H1 (cell line): ENCODE measurements around the gene IYD. TPM values are rescaled to one million over a fixed set of nuclear protein-coding genes. Genes with fewer than 3 reads are reported as not detected.

ENCODE experiments used
- CTCF ChIA-PET: fragments of 300-600 bp; sonication (Branson Sonifier 250); formaldehyde crosslinking; loops from one replicate; lab custom pipeline; 2021; ENCODE audit not compliant: partially characterized antibody; lab: Charles Lee
- POLR2A ChIA-PET: fragments of 300-600 bp; sonication (Branson Sonifier 250); formaldehyde crosslinking; loops from one replicate; lab custom pipeline; 2021; ENCODE audit warnings: inconsistent platforms; ENCODE audit not compliant: partially characterized antibody; lab: Charles Lee
- DNase-seq, 2 experiments: peaks; one replicate each; pipeline versions ENCODE4 v3.0.0 to v3.0.0-alpha.2; 2010 to 2022; ENCODE audit warnings: low spot score in 2 of 2, low read depth in 1 of 2, mixed read lengths in 1 of 2
- FAIRE-seq: peaks from 2 replicates; lab custom pipeline; 2011; peaks lifted over from hg19 to GRCh38; lab: Jason Lieb, UNC
- H2AFZ ChIP-seq: 2 replicates; pipeline ENCODE4 v1.8.1; 2012; ENCODE audit warnings: low read length, inconsistent platforms
- H2AK5ac ChIP-seq: 2 replicates; pipeline ENCODE4 v1.6.1; 2013; ENCODE audit warnings: low read depth, low read length
- H2BK120ac ChIP-seq: replicated peaks from 2 replicates; pipeline ENCODE3; 2013; ENCODE audit warnings: low read depth, low read length, inconsistent platforms
- H2BK12ac ChIP-seq: 2 replicates; pipeline ENCODE4 v1.6.1; 2013; ENCODE audit warnings: low read depth, low read length
- H2BK15ac ChIP-seq: 2 replicates; pipeline ENCODE4 v1.6.1; 2013; ENCODE audit warnings: low read length
- H2BK20ac ChIP-seq: 2 replicates; pipeline ENCODE4 v1.6.1; 2013; ENCODE audit warnings: low read length
- H2BK5ac ChIP-seq: 2 replicates; pipeline ENCODE4 v1.6.1; 2013; ENCODE audit warnings: low read depth, low read length
- H3K14ac ChIP-seq: 2 replicates; pipeline ENCODE4 v1.6.1; 2013; ENCODE audit warnings: inconsistent platforms; ENCODE audit not compliant: insufficient read length
- H3K18ac ChIP-seq: 2 replicates; pipeline ENCODE4 v1.6.1; 2013; ENCODE audit warnings: low read length; ENCODE audit errors: extremely low read depth
- H3K23ac ChIP-seq: 2 replicates; pipeline ENCODE4 v1.6.1; 2013; ENCODE audit warnings: inconsistent platforms; ENCODE audit not compliant: insufficient read length
- H3K23me2 ChIP-seq: 2 replicates; pipeline ENCODE4 v1.6.1; 2013; ENCODE audit warnings: low read depth, low read length
- H3K27ac ChIP-seq: 2 replicates; pipeline ENCODE4 v1.6.1; 2011; ENCODE audit warnings: low read depth, low read length, inconsistent platforms
- H3K27me3 ChIP-seq, 4 experiments: replicated peaks in 1 of 4; 1 replicate in 1 of 4; 2 replicates in 3 of 4; pipeline versions ENCODE4 v1.6.1 to v1.8.1; 2011 to 2013; ENCODE audit warnings: low read length in 3 of 4, mild to moderate bottlenecking in 3 of 4, inconsistent platforms in 2 of 4, mixed read lengths in 2 of 4, moderate library complexity in 1 of 4; ENCODE audit not compliant: control insufficient read depth in 3 of 4, insufficient read depth in 3 of 4; ENCODE audit errors: extremely low read depth in 1 of 4
- H3K36me3 ChIP-seq, 4 experiments: 2 replicates each; pipeline versions ENCODE4 v1.6.1 to v1.8.1; 2011 to 2013; ENCODE audit warnings: mild to moderate bottlenecking in 4 of 4, low read length in 3 of 4, moderate library complexity in 2 of 4, control low read depth in 1 of 4, inconsistent platforms in 1 of 4; ENCODE audit not compliant: insufficient read depth in 4 of 4, control insufficient read depth in 2 of 4
- H3K4ac ChIP-seq: replicated peaks from 2 replicates; pipeline ENCODE3; 2013; ENCODE audit warnings: low read length, low read depth, mixed read lengths, inconsistent platforms; ENCODE audit not compliant: insufficient read length
- H3K4me1 ChIP-seq, 4 experiments: replicated peaks in 1 of 4; 1 replicate in 1 of 4; 2 replicates in 3 of 4; pipeline versions ENCODE4 v1.6.1 to v1.8.1; 2011 to 2013; ENCODE audit warnings: low read length in 3 of 4, inconsistent platforms in 2 of 4, mixed read lengths in 1 of 4; ENCODE audit not compliant: insufficient read depth in 4 of 4, control insufficient read depth in 3 of 4
- H3K4me2 ChIP-seq, 2 experiments: 2 replicates each; pipeline versions ENCODE4 v1.6.1 to v1.8.1; 2011 to 2013; ENCODE audit warnings: low read depth in 2 of 2, low read length in 2 of 2, control low read depth in 1 of 2, inconsistent platforms in 1 of 2, mild to moderate bottlenecking in 1 of 2; ENCODE audit not compliant: insufficient read depth in 1 of 2
- H3K4me3 ChIP-seq, 4 experiments: fragments of 200-600, 300-600 bp in 1 of 4; sonication (generic), shearing (Covaris generic), sonication (Bioruptor Twin) in 1 of 4; 2 replicates each; pipeline versions ENCODE4 v1.5.1 to v1.8.1; 2011 to 2016; ENCODE audit warnings: low read length in 4 of 4, low read depth in 3 of 4, control low read depth in 2 of 4, inconsistent platforms in 2 of 4, mild to moderate bottlenecking in 2 of 4, mixed read lengths in 1 of 4, moderate library complexity in 1 of 4; ENCODE audit not compliant: insufficient read depth in 2 of 4; ENCODE audit errors: extremely low read depth in 1 of 4
- H3K56ac ChIP-seq: replicated peaks from 2 replicates; pipeline ENCODE3; 2013; ENCODE audit warnings: low read depth, mild to moderate bottlenecking, mixed read lengths, low read length, inconsistent platforms; ENCODE audit not compliant: insufficient read length
- H3K79me1 ChIP-seq: 2 replicates; pipeline ENCODE4 v1.6.1; 2013; ENCODE audit warnings: low read depth, low read length, control low read depth
- H3K79me2 ChIP-seq, 2 experiments: 2 replicates each; pipeline versions ENCODE4 v1.6.1 to v1.8.1; 2012 to 2013; ENCODE audit warnings: low read length in 2 of 2, mild to moderate bottlenecking in 2 of 2, inconsistent platforms in 1 of 2; ENCODE audit not compliant: insufficient read depth in 2 of 2, control insufficient read depth in 1 of 2
- H3K9ac ChIP-seq, 4 experiments: replicated peaks in 1 of 4; 1 replicate in 1 of 4; 2 replicates in 3 of 4; pipeline versions ENCODE4 v1.6.1 to v1.8.1; 2011 to 2013; ENCODE audit warnings: low read depth in 3 of 4, low read length in 3 of 4, control low read depth in 2 of 4, mild to moderate bottlenecking in 2 of 4, moderate library complexity in 2 of 4, inconsistent platforms in 1 of 4; ENCODE audit errors: extremely low read depth in 1 of 4
- H3K9me3 ChIP-seq, 2 experiments: 2 replicates each; pipeline versions ENCODE4 v1.6.1 to v1.8.1; 2012 to 2013; ENCODE audit warnings: mild to moderate bottlenecking in 2 of 2, moderate library complexity in 2 of 2, control low read depth in 1 of 2, inconsistent platforms in 1 of 2, low read depth in 1 of 2, low read length in 1 of 2, mixed read lengths in 1 of 2; ENCODE audit not compliant: insufficient read depth in 2 of 2
- H4K20me1 ChIP-seq, 2 experiments: replicated peaks in 1 of 2; 2 replicates each; pipeline versions ENCODE3 to v1.8.1; 2011 to 2013; ENCODE audit warnings: inconsistent platforms in 2 of 2, low read length in 2 of 2, mild to moderate bottlenecking in 1 of 2; ENCODE audit not compliant: insufficient read depth in 2 of 2, control insufficient read depth in 1 of 2
- H4K5ac ChIP-seq: 2 replicates; pipeline ENCODE4 v1.6.1; 2013; ENCODE audit warnings: low read length, low read depth, mixed read lengths, inconsistent platforms; ENCODE audit not compliant: insufficient read length
- H4K8ac ChIP-seq: 2 replicates; pipeline ENCODE4 v1.8.0; 2013; ENCODE audit warnings: mild to moderate bottlenecking, moderate library complexity, low read length, inconsistent platforms; ENCODE audit not compliant: insufficient read depth; ENCODE audit errors: extremely low read depth
- H4K91ac ChIP-seq: replicated peaks from 2 replicates; pipeline ENCODE3; 2013; ENCODE audit warnings: low read length, mixed read lengths, inconsistent platforms; ENCODE audit not compliant: insufficient read length
- WGBS, 2 experiments: shearing (Covaris generic) in 1 of 2; methylation state at CpG; one replicate each; pipeline versions ENCODE4 v1.1.6 to v1.1.7; 2013 to 2015; ENCODE audit warnings: low lambda C conversion rate in 2 of 2, mixed read lengths in 2 of 2, inconsistent platforms in 1 of 2, low coverage in 1 of 2, missing lambda C conversion rate in 1 of 2; ENCODE audit not compliant: insufficient replicate concordance in 2 of 2, insufficient coverage in 1 of 2, insufficient read length in 1 of 2; ENCODE audit errors: extremely low coverage in 1 of 2, missing lambda C conversion rate in 1 of 2; 5-methylcytosine and 5-hydroxymethylcytosine counted together
- polyA plus RNA-seq, 7 experiments: library from polyadenylated mRNA; depleted of rRNA in 3 of 7; stranded (reverse) in 5 of 7; unstranded in 2 of 7; fragments of >200 nt in 5 of 7; fragments of 200-250 nt in 2 of 7; gene quantifications; 1 replicate in 5 of 7; 2 replicates in 1 of 7; 4 replicates in 1 of 7; pipeline versions ENCODE4 v1.2.1 to v1.2.3, GENCODE V29; 2011 to 2013; ENCODE audit warnings: missing spikeins in 2 of 7, mixed read lengths in 2 of 7
- total RNA-seq: library from RNA; stranded (reverse); fragmentation: NEBNext Ultra II Directional; extraction: Animal tissue kit (Norgen Biotek cat#: 25700); gene quantifications from 2 replicates; pipeline ENCODE4 v1.2.1, GENCODE V29; 2021

Gene IYD
- total and polyA plus RNA-seq, 2 of the 8 experiments (the other 6 are each of a cell fraction or from before 2014, with no cell fraction given): not detected

DNA sequence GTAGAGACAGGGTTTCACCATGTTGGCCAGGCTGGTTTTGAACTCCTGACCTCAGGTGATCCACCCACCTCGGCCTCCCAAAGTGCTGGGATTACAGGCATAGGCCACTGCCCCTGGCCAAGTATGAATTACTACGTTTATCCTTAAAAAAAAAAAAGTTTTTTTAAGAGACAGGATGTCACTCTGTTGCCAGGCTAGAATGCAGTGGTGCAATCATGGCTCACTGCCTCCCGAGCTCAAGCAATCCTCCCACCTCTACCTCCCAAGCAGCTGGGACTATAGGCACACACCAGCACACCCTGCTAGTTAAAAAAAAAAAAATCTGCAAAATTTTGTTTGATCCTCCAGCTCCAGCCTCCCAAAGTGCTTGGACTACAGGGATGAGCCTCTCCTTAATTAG lies 23.1 kb downstream of the IYD start:
- no peak overlapping the region for H2BK120ac ChIP-seq
- no peak overlapping the region for H3K4me3 ChIP-seq
- no peak overlapping the region for H3K14ac ChIP-seq
- POLR2A ChIA-PET: no interaction called here
- H3K23me2 ChIP-seq: no peaks in the 10 kb centered on the region
- no peak overlapping the region for H3K9ac ChIP-seq
- H4K5ac ChIP-seq: no peak overlapping the region
- H2BK20ac ChIP-seq: no peak overlapping the region
- 82% methylated on average over 3 of the region's 3 CpGs; no CpG with 5 or more reads in 1 of the 2 experiments for WGBS, 2 experiments
- H4K20me1 ChIP-seq: no peaks in the 10 kb centered on the region
- H3K56ac ChIP-seq: no peak overlapping the region
- no peak overlapping the region for H3K27ac ChIP-seq
- CTCF ChIA-PET: interaction anchor here (0.6 to 4.7 kb wide), 6 partner anchors 26 to 426 kb away, joined by 3 to 15 read pairs (median 4); no protein-coding TSS in a partner anchor
- no peaks in the 10 kb centered on the region for H3K79me1 ChIP-seq
- no peaks in the 10 kb centered on the region for H3K4me1 ChIP-seq
- H2AK5ac ChIP-seq: no peak overlapping the region
- no peaks in the 10 kb centered on the region for H3K36me3 ChIP-seq
- FAIRE-seq (no peak), DNase-seq (no peak)
- H3K4ac ChIP-seq: no peak overlapping the region
- H2AFZ ChIP-seq: no peak overlapping the region
- no peak overlapping the region for H3K4me2 ChIP-seq
- no peaks in the 10 kb centered on the region for H3K9me3 ChIP-seq
- no peaks in the 10 kb centered on the region for H3K27me3 ChIP-seq
- no peak overlapping the region for H4K8ac ChIP-seq
- H4K91ac ChIP-seq: no peak overlapping the region
- H2BK15ac ChIP-seq: no peak overlapping the region
- no peak overlapping the region for H3K23ac ChIP-seq
- H3K79me2 ChIP-seq: no peaks in the 10 kb centered on the region
- no peak overlapping the region for H2BK5ac ChIP-seq
- H3K18ac ChIP-seq: no peak overlapping the region
- no peak overlapping the region for H2BK12ac ChIP-seq
